VCaP (cell line): ENCODE measurements around the gene GPC3.
"Not testable (repeated sequence)": the region's sequence is repeated elsewhere in the genome, so short reads cannot be mapped to it uniquely, and the experiment has no call there.

Experiments used
- H3K27ac ChIP-seq: fragments of 450-650 bp; 2 replicates; pipeline ENCODE4 v1.5.1; 2017
- CTCF ChIP-seq: fragments of 450-650 bp; conservative IDR thresholded peaks from 2 replicates; pipeline ENCODE4 v1.5.1; 2017; ENCODE audit warnings: mild to moderate bottlenecking, moderate library complexity

Gene GPC3

GRCh38 chrX:134002921-134003615, 17.7 kb upstream of the GPC3 start:
- H3K27ac ChIP-seq, result no peak overlapping the region
- no peak for TF ChIP-seq CTCF

GRCh38 chrX:134000260-134001245, 15.2 kb upstream of the GPC3 start:
- TF ChIP-seq CTCF, result no peak
- no peak overlapping the region for H3K27ac ChIP-seq

GRCh38 chrX:133999031-133999705, 13.8 kb upstream of the GPC3 start:
- no peak for TF ChIP-seq CTCF
- H3K27ac ChIP-seq, result no peak overlapping the region

- H3K27ac ChIP-seq, result no peak overlapping the region
- TF ChIP-seq CTCF, result no peak
Measured at GRCh38 chrX:133995759-133996158, 10.4 kb upstream of the GPC3 start.

GRCh38 chrX:133994576-133994975, 9.2 kb upstream of the GPC3 start:
- no peak overlapping the region for H3K27ac ChIP-seq
- no peak for TF ChIP-seq CTCF

- no peak overlapping the region for H3K27ac ChIP-seq
- no peak for TF ChIP-seq CTCF
Measured at GRCh38 chrX:133992882-133993281, 7.5 kb upstream of the GPC3 start.

- H3K27ac ChIP-seq, result no peak overlapping the region
Measured at GRCh38 chrX:133991814-133992213, 6.4 kb upstream of the GPC3 start.

GRCh38 chrX:133991057-133991456, 5.7 kb upstream of the GPC3 start:
- not testable (repeated sequence) for H3K27ac ChIP-seq

More at GRCh38 chrX:133991814-133992213, 6.4 kb upstream of the GPC3 start:
- no peak for TF ChIP-seq CTCF
